Left ventricle myocardium superior (tissue), 1 donor: ENCODE results near the gene LAX1. TPM values are rescaled to one million over a fixed set of nuclear protein-coding genes. Genes with fewer than 3 reads are reported as not detected.

Experiments
- ATAC-seq: fragments of 200-7000 bp; cut with Tn5 transposase; one replicate; pipeline ENCODE4 v1.9.1; 2020; ENCODE audit warnings: mild to moderate bottlenecking, moderate library complexity
- DNase-seq: peaks from one replicate; pipeline ENCODE4 v3.0.0-alpha.2; 2020
- intact Hi-C: fragments of 100-400 bp; cut with micrococcal nuclease; formaldehyde crosslinking; loops from one replicate; pipeline ENCODE4 v1.11.0; 2022
- total RNA-seq: library from RNA; stranded (reverse); fragmentation: NEBNext Ultra II Directional; extraction: Animal tissue kit (Norgen Biotek cat#: 25700); gene quantifications from one replicate; pipeline ENCODE4 v1.2.1, GENCODE V29; 2021
- donor health status: DM: no; HTN: yes; CAD: no; lungs with severe emphysema.

The LAX1 gene
- total RNA-seq, 1 donor from 2014 or later = 0.37 TPM

GRCh38 chr1:203797948-203798655 lies 33.1 kb downstream of the LAX1 start:
- DNase-seq = no peak
- ATAC-seq = no peak
- intact Hi-C loops = no loop called here

DNA sequence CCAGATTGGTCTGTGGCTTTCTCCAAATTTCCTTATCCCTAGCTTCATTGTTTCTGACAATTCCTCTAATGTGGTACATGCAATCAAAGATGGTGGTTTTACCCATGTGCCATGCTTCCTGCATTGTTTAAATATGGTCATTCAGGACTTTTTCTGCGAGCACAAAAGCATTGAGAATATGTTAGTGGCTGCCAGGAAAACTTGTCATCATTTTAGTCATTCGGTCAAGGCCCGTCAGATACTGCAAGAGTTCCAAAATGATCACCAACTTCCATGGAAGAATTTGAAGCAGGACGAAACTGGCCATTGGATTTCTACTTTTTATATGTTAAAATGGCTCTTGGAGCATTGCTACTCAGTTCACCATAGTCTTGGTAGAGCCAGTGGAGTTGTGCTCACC lies 34.2 kb downstream of the LAX1 start:
- intact Hi-C loops = no loop called here
- ATAC-seq (no peak), DNase-seq (no peak)

DNA sequence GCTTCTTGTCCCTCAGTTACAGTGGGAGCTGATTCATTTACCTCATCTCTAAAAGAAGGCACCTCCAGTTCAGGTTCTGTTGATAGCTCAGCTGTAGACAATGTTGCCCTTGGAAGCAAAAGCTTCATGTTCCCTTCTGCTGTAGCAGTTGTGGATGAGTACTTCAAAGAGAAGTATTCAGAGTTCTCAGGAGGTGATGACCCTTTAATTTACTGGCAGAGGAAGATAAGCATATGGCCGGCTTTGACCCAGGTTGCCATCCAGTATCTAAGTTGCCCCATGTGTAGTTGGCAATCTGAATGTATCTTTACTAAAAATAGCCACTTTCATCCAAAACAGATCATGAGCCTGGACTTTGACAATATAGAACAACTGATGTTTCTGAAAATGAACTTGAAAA lies 35.0 kb downstream of the LAX1 start:
- intact Hi-C loops = no loop called here
- DNase-seq = no peak
- no peak for ATAC-seq

DNA sequence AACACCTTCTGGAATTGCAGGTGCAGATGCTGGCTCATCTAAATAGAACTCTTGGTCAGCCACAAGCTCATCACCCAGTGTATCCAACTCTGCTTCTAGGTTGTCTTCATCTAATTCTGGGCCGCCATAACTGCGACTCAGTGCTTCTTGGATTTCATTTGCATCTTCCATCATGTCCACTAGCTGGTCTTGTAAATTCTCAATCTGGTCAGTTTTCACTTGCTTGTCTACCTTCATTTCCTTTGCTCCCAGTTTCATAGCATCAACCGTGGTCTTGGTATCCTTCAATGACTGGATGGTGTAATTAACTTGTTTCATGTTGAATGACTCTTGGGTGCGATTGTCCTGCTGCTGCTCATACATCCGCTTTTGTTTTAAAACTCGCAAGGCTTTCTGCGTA lies 40.7 kb downstream of the LAX1 start:
- ATAC-seq (no peak), DNase-seq (no peak)
- intact Hi-C loops = no loop called here

- ATAC-seq (peak; percentile 13), DNase-seq (no peak)
- intact Hi-C loops = no loop called here
Observed at GRCh38 chr1:203807196-203807595, 42.2 kb downstream of the LAX1 start.

DNA sequence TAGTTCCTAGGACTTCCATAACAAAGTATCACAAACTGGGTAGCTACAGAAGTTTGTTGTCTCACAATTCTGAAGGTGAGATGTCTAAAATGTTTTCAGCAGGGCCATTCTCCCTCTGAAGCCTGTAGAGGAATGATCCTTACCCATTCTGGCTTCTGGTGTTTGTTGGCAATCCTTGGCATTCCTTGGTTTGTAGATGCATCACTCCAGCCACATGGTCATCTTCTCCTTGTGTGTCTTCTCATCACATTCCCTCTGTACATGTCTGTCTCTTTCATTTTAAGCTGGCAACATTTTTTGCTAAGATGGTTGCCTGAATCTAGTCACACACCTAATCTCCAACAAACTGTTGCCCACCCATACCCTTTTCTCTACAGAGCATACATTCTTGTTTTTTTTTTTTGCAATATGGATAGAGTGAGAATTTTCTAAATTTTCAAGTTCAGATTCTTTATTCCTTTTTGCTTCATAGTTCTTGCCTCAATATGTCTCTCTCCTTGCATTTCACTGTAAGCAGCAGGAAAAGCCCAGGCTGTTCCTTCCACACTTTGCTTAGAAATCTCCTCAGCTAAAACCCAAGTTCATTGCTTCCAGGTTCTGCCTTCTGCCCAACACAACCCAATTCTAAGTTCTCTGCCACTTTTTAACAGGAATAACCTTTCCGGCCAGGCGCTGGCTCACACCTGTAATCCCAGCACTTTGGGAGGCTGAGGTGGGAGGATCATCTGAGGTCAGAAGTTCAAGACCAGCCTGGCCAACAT lies 48.8 kb downstream of the LAX1 start:
- intact Hi-C loops = no loop called here
- ATAC-seq (no peak), DNase-seq (no peak)

DNA sequence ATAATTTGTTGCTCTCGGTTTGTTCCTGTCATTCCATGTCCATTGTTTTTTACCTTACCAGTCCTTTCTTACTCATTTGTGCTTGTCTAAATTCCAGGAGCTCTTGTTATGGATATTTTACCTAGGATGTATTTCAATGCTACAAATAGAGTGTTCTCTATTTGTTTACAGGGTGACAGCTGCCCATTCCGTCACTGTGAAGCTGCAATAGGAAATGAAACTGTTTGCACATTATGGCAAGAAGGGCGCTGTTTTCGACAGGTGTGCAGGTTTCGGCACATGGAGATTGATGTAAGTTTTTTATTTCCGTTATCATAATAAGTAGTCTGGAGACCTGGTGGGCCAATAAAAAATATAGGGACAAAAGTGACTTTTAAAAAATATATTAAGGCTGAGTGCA lies 53.4 kb downstream of the LAX1 start:
- ATAC-seq (no peak), DNase-seq (no peak)
- intact Hi-C loops = no loop called here

DNA sequence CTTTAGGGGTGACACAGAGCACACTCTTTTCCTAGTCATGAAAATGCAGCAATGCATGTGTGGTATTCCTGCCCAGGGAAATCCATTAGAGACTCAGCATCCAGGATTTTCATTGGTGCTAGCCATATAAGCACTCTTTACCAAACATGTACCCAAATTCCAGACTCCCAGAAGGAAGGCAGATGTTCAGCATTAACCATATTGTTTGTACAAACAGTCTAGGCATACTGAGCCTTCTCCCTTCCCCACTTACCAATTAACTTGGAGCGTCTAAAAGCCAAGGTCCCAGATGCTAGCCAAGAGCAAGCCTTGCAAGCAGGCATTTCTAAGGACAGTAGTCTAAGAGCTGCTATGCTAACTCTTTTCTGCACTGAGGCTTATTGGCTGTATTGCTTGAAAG lies 58.3 kb downstream of the LAX1 start:
- intact Hi-C loops = no loop called here
- DNase-seq = no peak
- ATAC-seq = no peak

Other genes starting within 250 kb of the LAX1 start
- 69.5 TPM for gene ATP2B4, start 138.4 kb upstream of the LAX1 start, total RNA-seq
- gene ZBED6, start 30.4 kb downstream of the LAX1 start, total RNA-seq = 13.7 TPM
- gene ZC3H11A, start 30.4 kb downstream of the LAX1 start, total RNA-seq = 53.2 TPM
- 49.2 TPM for gene SNRPE, start 96.4 kb downstream of the LAX1 start, total RNA-seq